T-cell (primary cell): ENCODE results near the gene RORB. TPM values are rescaled to one million over a fixed set of nuclear protein-coding genes. Genes with fewer than 3 reads are reported as not detected.

Source experiments
- ATAC-seq, 4 experiments: fragments of 200-7000 bp in 3 of 4; fragments of 150-1000 bp in 1 of 4; cut with Tn5 transposase; replicated peaks in 1 of 4; 1 replicate in 3 of 4; 2 replicates in 1 of 4; pipeline ENCODE4 v1.10.0; 2021; ENCODE audit warnings: moderate library complexity in 3 of 4, mild to moderate bottlenecking in 2 of 4, moderate number of reproducible peaks in 1 of 4
- CTCF ChIA-PET, 2 donors: fragments of 300-600 bp; sonication (Branson Sonifier 250); formaldehyde crosslinking; loops; one replicate each; lab custom pipeline; 2022; ENCODE audit warnings: antibody characterized with exemption in 2 of 2; lab: Charles Lee
- POLR2A ChIA-PET, 2 donors: fragments of 300-600 bp; sonication (Branson Sonifier 250); formaldehyde crosslinking; loops; one replicate each; lab custom pipeline; 2022; ENCODE audit warnings: antibody characterized with exemption in 2 of 2; lab: Charles Lee
- DNase-seq, 35 experiments: peaks; one replicate each; pipeline versions ENCODE4 v3.0.0 to v3.0.0-alpha.2; 2013 to 2023
- H3K27ac ChIP-seq: one replicate; pipeline ENCODE4 v1.5.1; 2013; ENCODE audit warnings: low read length
- H3K27me3 ChIP-seq, 2 experiments: replicated peaks in 1 of 2; 1 replicate in 1 of 2; 2 replicates in 1 of 2; pipeline versions ENCODE4 v1.6.1 to v1.7.0; 2013; ENCODE audit warnings: low read length in 1 of 2, mixed read lengths in 1 of 2; ENCODE audit not compliant: control insufficient read depth in 2 of 2, insufficient read depth in 2 of 2; ENCODE audit errors: extremely low read depth in 1 of 2
- H3K36me3 ChIP-seq, 2 donors: 1 replicate in 1 of 2; 2 replicates in 1 of 2; pipeline versions ENCODE4 v1.6.1 to v1.7.0; 2013; ENCODE audit warnings: low read length in 1 of 2; ENCODE audit not compliant: control insufficient read depth in 2 of 2, insufficient read depth in 1 of 2; ENCODE audit errors: extremely low read depth in 1 of 2
- H3K4me1 ChIP-seq, 2 experiments: 1 replicate in 1 of 2; 2 replicates in 1 of 2; pipeline versions ENCODE4 v1.6.1 to v1.7.0; 2013; ENCODE audit warnings: low read length in 2 of 2, mixed read lengths in 1 of 2; ENCODE audit not compliant: insufficient read depth in 2 of 2, control insufficient read depth in 1 of 2; ENCODE audit errors: extremely low read depth in 1 of 2
- H3K4me3 ChIP-seq, 2 donors: 1 replicate in 1 of 2; 2 replicates in 1 of 2; pipeline versions ENCODE4 v1.5.1 to v1.7.0; 2013; ENCODE audit warnings: mild to moderate bottlenecking in 2 of 2, low read length in 1 of 2, moderate library complexity in 1 of 2; ENCODE audit not compliant: control insufficient read depth in 1 of 2; ENCODE audit errors: extremely low read depth in 1 of 2
- H3K9me3 ChIP-seq: 2 replicates; pipeline ENCODE4 v1.7.0; 2013
- H3K27ac Mint-ChIP-seq, 2 donors: one replicate each; pipeline ENCODE4 v1.8.0; 2020 to 2021; ENCODE audit warnings: mild to moderate bottlenecking in 2 of 2, mixed read lengths in 2 of 2
- H3K27me3 Mint-ChIP-seq, 2 donors: one replicate each; pipeline ENCODE4 v1.8.0; 2021 to 2022; ENCODE audit warnings: mixed read lengths in 2 of 2
- H3K36me3 Mint-ChIP-seq: one replicate; pipeline ENCODE4 v1.8.0; 2021; ENCODE audit warnings: mixed read lengths
- H3K4me1 Mint-ChIP-seq, 3 donors: one replicate each; pipeline ENCODE4 v1.8.0; 2020 to 2022; ENCODE audit warnings: mixed read lengths in 3 of 3, mild to moderate bottlenecking in 1 of 3
- H3K4me3 Mint-ChIP-seq, 3 donors: one replicate each; pipeline ENCODE4 v1.8.0; 2020 to 2022; ENCODE audit warnings: mild to moderate bottlenecking in 3 of 3, mixed read lengths in 3 of 3, moderate library complexity in 3 of 3
- H3K9me3 Mint-ChIP-seq, 3 donors: one replicate each; pipeline ENCODE4 v1.8.0; 2020 to 2022; ENCODE audit warnings: mixed read lengths in 3 of 3
- WGBS: methylation state at CpG from one replicate; pipeline ENCODE4 v1.1.5; 2013; ENCODE audit warnings: missing lambda C conversion rate; ENCODE audit not compliant: insufficient coverage; 5-methylcytosine and 5-hydroxymethylcytosine counted together
- total RNA-seq, 35 experiments: library from RNA in 6 of 35; stranded (reverse) in 6 of 35; fragments of 120-200 nt in 1 of 35; gene quantifications; one replicate each; pipeline versions ENCODE4 v1.2.1 to v1.2.4 and lab custom pipeline; 2013 to 2026

RORB gene
- total RNA-seq, 5 donors from 2014 or later (not counting 1 experiment from before 2014, with no cell fraction given), result 0.03 TPM; not detected in 4

DNA sequence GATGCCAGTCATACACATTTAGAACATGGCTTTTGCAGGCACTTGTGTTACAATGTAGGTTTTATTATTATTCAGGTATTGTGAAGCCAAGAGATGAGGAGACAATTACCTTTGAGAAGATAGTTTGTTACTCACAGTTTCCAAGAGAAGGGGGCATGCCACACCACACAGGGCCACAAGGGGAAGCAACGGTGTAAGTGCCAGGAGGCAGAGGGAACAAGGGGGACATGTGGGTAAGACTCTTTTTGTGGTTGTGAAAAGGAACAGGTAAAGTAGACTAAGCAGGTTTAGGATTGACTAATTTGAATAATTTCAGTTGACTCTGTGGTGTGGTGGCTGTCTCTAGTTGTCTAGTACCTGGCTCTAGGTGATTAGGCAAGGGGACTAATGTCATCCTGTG is 199.4 kb downstream of the RORB start:
- H3K9me3 Mint-ChIP-seq, result no peaks in the 10 kb centered on the region
- ChIA-PET POLR2A (no interaction called here), CTCF (no interaction called here)
- Histone ChIP-seq H3K4me1 (no peaks in the 10 kb centered on the region), H3K9me3 (no peaks in the 10 kb centered on the region), H3K4me3 (no peak overlapping the region), H3K27ac (no peak overlapping the region), H3K27me3 (no peaks in the 10 kb centered on the region), H3K36me3 (no peaks in the 10 kb centered on the region)
- H3K4me1 Mint-ChIP-seq, result no peaks in the 10 kb centered on the region
- peaks cover 18 to 20% of the 10 kb centered on the region in 2 donors for H3K27me3 Mint-ChIP-seq
- 22% methylated on average over 1 of the region's 1 CpG for WGBS
- H3K4me3 Mint-ChIP-seq, result no peak overlapping the region
- H3K27ac Mint-ChIP-seq, result no peak overlapping the region
- ATAC-seq (no peak), DNase-seq (no peak)
- H3K36me3 Mint-ChIP-seq, result no peaks in the 10 kb centered on the region

GRCh38 chr9:74697535-74697934 is 200.4 kb downstream of the RORB start:
- Mint-ChIP-seq H3K9me3 (peaks cover 0 to 1% (median 0%) of the 10 kb centered on the region in 3 donors), H3K27ac (no peak overlapping the region)
- 17% methylated on average over 1 of the region's 2 CpGs for WGBS

GRCh38 chr9:74711341-74711740 is 214.2 kb downstream of the RORB start:
- H3K36me3 Mint-ChIP-seq, result no peaks in the 10 kb centered on the region
- DNase-seq (no peak), ATAC-seq (no peak)
- H3K9me3 Mint-ChIP-seq, result no peaks in the 10 kb centered on the region
- H3K9me3 ChIP-seq, result no peaks in the 10 kb centered on the region
- H3K4me1 ChIP-seq, result no peaks in the 10 kb centered on the region
- peaks cover 0 to 4% of the 10 kb centered on the region in 2 experiments for H3K27me3 ChIP-seq
- 100% methylated on average over 2 of the region's 5 CpGs for WGBS
- no peak overlapping the region for H3K4me3 ChIP-seq
- CTCF ChIA-PET, result no interaction called here
- H3K4me1 Mint-ChIP-seq, result no peaks in the 10 kb centered on the region
- POLR2A ChIA-PET, result no interaction called here
- no peak overlapping the region for H3K4me3 Mint-ChIP-seq
- H3K27ac Mint-ChIP-seq, result no peak overlapping the region
- H3K27ac ChIP-seq, result no peak overlapping the region
- H3K36me3 ChIP-seq, result no peaks in the 10 kb centered on the region
- H3K27me3 Mint-ChIP-seq, result peaks cover 2 to 5% of the 10 kb centered on the region in 2 donors

More at GRCh38 chr9:74697535-74697934, 200.4 kb downstream of the RORB start:
- no peaks in the 10 kb centered on the region for H3K4me1 Mint-ChIP-seq
- ChIA-PET POLR2A (no interaction called here), CTCF (no interaction called here)
- H3K36me3 ChIP-seq, result no peaks in the 10 kb centered on the region
- peaks cover 18 to 22% of the 10 kb centered on the region in 2 donors for H3K27me3 Mint-ChIP-seq
- no peak overlapping the region for H3K4me3 Mint-ChIP-seq
- H3K4me1 ChIP-seq, result no peaks in the 10 kb centered on the region
- ATAC-seq, result no peak
- H3K9me3 ChIP-seq, result no peaks in the 10 kb centered on the region
- H3K4me3 ChIP-seq, result no peak overlapping the region
- no peaks in the 10 kb centered on the region for H3K36me3 Mint-ChIP-seq
- no peak overlapping the region for H3K27ac ChIP-seq
- no peaks in the 10 kb centered on the region for H3K27me3 ChIP-seq
- DNase-seq, result no peak

- 83% methylated on average over 1 of the region's 2 CpGs for WGBS
- Mint-ChIP-seq H3K4me1 (no peaks in the 10 kb centered on the region), H3K27me3 (peaks cover 1 to 5% of the 10 kb centered on the region in 2 donors), H3K4me3 (no peak overlapping the region), H3K9me3 (no peaks in the 10 kb centered on the region), H3K36me3 (no peaks in the 10 kb centered on the region), H3K27ac (no peak overlapping the region)
- peaks cover 0 to 2% of the 10 kb centered on the region in 2 experiments for H3K27me3 ChIP-seq
- ATAC-seq, result no peak
- no peaks in the 10 kb centered on the region for H3K4me1 ChIP-seq
- H3K4me3 ChIP-seq, result no peak overlapping the region
- ChIA-PET CTCF (no interaction called here), POLR2A (no interaction called here)
- H3K27ac ChIP-seq, result no peak overlapping the region
- no peaks in the 10 kb centered on the region for H3K36me3 ChIP-seq
- DNase-seq, result no peak
- H3K9me3 ChIP-seq, result no peaks in the 10 kb centered on the region
Observed at GRCh38 chr9:74718709-74719108, 221.6 kb downstream of the RORB start.

- Mint-ChIP-seq H3K36me3 (no peaks in the 10 kb centered on the region), H3K27ac (no peak overlapping the region), H3K27me3 (peaks cover 1 to 5% of the 10 kb centered on the region in 2 donors), H3K4me1 (no peaks in the 10 kb centered on the region), H3K4me3 (no peak overlapping the region), H3K9me3 (no peaks in the 10 kb centered on the region)
- Histone ChIP-seq H3K4me3 (no peak overlapping the region), H3K36me3 (no peaks in the 10 kb centered on the region), H3K27ac (no peak overlapping the region), H3K9me3 (no peaks in the 10 kb centered on the region), H3K4me1 (no peaks in the 10 kb centered on the region), H3K27me3 (peaks cover 0 to 2% of the 10 kb centered on the region in 2 experiments)
- no CpG with 5 or more reads among the region's 1 CpG for WGBS
- ChIA-PET CTCF (no interaction called here), POLR2A (no interaction called here)
- DNase-seq, result no peak
- ATAC-seq, result no peak
Observed at GRCh38 chr9:74719306-74719705, 222.2 kb downstream of the RORB start.

GRCh38 chr9:74721696-74722660 is 224.8 kb downstream of the RORB start:
- ChIA-PET POLR2A (no interaction called here), CTCF (interaction anchor here in 1 of 2 donors (0.5 to 0.6 kb wide), 2 partner anchors 14 to 353 kb away, joined by 3 to 7 read pairs; no protein-coding TSS in a partner anchor)

More at GRCh38 chr9:74721696-74722660, 224.8 kb downstream of the RORB start:
- Histone ChIP-seq H3K4me3 (no peak overlapping the region), H3K27ac (no peak overlapping the region), H3K9me3 (no peaks in the 10 kb centered on the region), H3K36me3 (no peaks in the 10 kb centered on the region), H3K27me3 (peaks cover 2 to 4% of the 10 kb centered on the region in 2 experiments), H3K4me1 (no peaks in the 10 kb centered on the region)
- WGBS, result 38% methylated on average over 2 of the region's 5 CpGs
- DNase-seq (no peak), ATAC-seq (no peak)
- no peak overlapping the region for H3K27ac Mint-ChIP-seq
- no peaks in the 10 kb centered on the region for H3K9me3 Mint-ChIP-seq
- peaks cover 4 to 9% of the 10 kb centered on the region in 2 donors for H3K27me3 Mint-ChIP-seq
- H3K4me1 Mint-ChIP-seq, result no peaks in the 10 kb centered on the region
- H3K36me3 Mint-ChIP-seq, result no peaks in the 10 kb centered on the region
- H3K4me3 Mint-ChIP-seq, result no peak overlapping the region
